Ammon's horn (tissue), 1 donor: ENCODE measurements around the gene ARMH3.

Source experiments
- DNase-seq: peaks from one replicate; pipeline ENCODE4 v3.0.0-alpha.2; 2016; ENCODE audit warnings: low spot score

Gene ARMH3

DNA sequence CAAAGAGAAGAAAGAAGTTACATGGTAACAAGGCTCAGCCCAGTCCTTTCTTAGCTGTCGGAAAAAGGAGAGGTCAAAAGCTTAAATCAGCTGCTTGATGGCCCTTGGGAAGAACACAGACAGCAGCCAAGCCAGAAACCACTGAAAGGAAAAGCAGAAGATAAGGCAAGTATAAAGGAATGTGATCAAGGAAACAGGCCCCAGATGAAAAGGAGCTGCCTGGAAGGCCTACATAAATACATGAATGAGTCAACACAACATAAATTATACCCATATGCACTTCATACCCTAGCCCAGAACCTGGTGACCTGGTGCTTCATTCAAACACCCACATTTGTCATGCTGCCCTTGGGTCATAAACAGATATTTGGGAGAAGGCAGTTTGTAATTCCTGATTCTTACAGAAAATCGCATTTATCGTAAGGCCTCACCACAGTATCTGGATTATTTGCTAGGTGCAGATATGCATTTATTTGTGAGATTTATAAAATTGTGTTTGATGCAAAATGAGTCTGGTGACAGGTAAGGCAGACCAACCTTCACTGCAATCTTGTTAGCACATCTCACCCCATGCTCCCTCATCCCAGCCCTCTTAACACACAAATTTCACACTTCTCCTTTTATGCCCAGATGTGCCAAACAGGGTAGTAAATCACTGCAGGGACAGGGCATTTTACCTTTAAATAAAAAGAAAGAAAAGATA lies 117.5 kb downstream of the ARMH3 start:
- no peak for DNase-seq

DNA sequence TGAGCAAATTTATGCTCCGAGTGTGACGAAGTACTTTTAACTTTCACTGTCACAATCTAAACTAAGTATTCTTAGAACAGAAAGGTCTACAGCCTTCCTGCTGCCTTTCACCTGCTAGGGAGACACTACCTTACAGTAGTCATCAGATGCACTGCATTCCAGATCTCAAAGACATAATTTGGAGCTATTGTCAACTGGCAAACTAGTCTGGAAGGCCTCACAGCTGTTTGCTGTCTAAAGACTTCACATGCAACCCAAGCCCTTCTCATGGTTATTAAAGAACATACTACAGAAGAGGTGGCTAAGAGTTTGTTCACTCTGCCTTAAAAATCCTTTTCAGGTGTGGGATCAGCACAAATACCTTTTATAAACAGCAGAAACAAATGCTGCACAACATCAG lies 120.5 kb downstream of the ARMH3 start:
- no peak for DNase-seq

DNA sequence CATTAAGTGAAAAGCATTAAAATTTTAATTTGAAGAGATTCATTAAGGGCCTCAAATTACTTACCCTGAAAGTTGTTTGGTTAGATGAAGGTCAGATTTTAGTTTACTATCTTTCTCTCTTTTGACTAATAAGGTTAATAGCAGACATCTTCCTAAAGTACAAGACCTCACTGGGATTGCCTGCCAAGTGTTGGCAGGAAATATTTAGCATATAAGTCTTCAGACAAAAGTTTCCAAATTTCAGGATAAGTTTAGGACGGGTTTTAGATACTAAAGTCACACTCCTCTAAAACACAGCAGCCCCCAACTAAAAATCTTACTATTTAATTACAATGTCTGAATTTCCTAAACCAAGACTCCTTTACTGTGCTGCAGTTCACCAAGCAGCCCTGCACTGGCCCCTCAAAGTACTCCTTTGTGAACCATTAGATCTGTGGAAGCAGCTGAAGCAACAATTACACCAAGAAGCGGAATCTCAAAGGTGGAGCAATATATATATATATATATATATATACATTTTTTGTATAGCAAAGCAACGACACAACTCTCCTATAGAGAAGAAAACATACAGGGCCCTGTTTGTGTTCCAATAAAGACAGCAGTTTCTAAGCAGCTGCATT lies 121.2 kb downstream of the ARMH3 start:
- no peak for DNase-seq

DNA sequence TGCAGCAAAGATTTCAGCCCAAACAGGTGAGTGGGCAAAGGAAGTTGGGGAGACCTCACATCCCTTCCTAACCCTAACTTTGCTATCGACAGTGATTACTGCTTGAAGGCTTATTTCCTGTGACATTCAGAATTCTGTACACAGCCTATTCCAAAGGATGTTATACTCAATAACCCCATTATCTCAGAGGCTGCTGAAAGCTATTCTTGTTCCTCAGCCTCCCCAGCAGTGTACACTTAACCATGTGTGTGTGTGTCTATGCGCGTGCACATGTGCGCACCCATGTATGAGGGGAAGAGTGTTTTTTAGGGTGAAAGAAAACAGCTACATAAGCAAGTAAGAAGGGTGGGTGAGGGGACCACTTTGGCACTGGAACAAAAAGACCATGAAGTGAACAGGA lies 122.0 kb downstream of the ARMH3 start:
- no peak for DNase-seq

DNA sequence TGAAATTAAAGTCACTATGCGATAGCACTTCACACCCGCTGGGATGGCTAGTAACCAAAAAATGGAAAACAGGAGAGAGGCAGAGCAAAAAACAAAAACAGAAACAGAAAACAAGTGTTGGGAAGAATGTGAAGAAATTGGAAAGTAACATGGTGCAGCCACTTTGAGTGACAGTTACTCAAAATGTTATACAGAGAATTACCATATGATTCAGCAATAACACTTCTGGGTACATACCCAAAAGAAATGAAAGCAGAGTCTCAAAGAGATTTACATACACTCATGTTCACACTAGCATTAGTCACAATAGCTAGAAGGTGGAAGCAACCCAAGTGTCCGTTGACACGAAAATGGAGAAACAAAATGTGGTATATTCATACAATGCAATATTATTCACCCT lies 123.8 kb downstream of the ARMH3 start:
- no peak for DNase-seq

DNA sequence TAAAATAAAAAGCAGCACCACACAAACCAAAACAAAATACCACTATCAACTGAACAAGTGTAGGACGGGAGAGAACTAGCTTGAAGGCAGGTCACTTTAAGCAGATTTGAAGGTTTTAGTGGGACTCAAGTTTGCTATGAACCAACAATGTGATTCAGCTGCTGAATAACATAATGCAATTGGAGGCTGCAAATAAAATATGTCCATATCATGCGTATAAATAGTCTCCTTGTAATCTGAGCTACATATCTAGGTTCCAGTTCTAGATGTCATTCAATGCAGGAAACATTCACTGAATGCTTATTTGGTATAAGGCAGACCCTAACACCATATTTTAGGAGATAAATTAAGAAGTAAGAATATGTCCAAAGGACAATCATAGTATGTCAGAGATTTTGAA lies 130.9 kb downstream of the ARMH3 start:
- DNase-seq: no peak

DNA sequence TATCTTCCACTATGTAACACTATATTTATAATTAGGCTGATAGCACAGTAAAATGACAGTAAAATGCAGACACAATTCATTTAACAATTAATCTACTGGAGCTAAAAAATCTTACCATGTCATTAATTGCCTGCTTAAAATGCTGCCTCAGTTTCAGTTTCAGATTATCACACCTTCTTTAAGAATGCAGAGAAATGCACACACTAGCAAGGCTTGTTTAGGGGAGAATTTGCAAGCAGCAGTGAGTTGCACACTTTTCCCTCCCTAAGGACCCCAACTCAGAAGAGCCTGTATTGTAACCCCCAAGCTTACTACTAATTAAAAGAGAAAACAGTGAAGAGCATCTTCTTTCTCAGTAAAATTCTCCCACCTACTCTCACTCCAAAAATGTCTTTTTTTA lies 132.7 kb downstream of the ARMH3 start:
- DNase-seq: no peak

DNA sequence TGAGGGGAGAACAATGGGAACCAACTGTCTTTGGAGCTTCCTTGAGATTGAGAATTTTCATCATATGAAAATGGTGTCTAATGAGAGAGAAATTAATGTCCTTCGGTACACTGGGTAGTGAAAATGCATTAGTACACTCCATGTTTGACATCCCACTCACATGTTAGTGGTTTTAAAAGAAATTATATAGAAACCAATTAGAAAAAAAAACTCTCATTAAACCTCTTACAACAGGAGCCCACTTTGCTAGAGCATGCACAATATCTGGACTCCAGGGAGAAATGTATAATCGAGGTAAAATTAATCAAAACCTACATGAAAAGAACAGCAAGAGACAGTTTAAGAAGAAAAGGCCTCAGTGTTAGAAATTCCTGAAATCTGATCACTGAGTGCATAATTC lies 133.1 kb downstream of the ARMH3 start:
- DNase-seq: no peak

DNA sequence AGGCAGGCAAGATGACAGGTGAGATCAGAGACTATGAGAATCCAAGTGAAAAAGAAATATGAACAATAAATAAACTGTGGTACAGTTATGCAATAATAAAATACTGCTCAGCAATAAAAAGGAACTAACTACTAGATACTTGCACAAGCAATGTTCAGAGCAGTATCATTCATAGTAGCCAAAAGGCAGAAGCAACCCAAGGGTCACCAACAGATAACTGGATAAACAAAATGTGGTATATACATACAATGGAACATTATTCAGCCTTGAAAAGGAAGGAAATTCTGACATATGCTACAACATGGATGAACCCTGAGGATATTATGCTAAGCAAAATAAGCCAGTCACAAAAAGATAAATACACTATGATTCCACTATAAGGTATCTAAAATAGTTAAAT lies 135.4 kb downstream of the ARMH3 start:
- no peak for DNase-seq

DNA sequence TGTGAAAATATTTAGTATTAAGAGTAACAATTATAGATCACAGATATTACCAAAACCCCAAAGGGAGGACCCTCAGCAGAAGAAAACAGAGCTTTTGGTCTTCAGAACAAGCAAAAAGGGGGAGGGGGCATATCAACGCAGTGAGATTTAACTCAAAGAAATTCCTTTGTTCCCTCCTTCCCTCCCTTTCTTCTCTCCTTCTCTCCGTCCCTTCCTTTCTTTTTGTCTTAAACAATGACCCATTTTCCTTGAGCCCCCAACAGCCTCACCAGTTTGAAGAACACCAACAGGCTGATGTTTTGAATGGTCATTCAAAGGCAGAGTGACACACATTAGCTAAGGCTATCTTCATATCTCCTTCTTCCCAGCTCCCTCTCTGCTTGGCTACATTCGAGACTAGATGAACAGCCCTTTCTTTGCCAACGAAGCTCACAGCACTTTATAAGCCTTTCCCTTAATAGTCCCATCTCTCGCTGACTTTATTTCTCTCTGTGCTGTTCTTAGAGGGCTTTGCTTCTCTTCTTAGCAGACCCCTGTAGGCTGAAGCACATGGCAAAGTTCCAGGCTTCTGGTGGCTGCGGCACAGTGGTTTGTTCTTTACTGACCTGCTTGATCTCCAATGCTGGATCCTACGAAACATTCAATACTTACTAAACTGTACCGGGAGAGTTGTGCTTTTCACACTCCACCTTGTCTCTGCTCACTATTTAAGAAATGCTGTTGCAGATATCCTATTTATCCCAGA lies 136.8 kb downstream of the ARMH3 start:
- DNase-seq: no peak

DNA sequence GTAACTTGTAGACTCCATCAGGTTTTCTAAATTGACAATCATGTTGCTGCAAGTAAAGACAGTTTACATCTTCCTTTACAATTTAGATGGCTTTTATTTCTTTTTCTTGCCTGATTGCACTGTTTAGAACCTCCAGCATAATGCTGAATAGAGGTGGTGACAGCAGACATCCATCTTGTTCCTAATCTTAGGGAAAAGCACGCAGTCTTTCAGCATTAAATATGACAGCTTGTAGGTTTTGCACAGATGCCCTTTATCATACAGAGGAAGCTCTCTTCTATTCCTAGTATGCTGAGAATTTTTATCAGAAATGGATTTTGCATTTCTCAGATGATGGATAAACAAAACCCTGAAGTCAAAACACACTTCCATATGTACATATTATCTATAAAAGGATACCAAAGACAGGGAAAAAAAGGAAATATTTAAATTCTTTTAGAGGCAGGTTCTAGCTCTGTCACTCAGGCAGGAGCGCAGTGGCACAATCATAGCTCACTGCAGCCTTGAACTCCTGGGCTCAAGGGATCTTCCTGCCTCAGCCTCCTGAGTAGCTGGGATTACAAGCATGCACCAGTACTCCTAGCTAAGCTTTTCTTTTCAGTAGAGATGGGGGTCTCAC lies 143.3 kb downstream of the ARMH3 start:
- DNase-seq: no peak

DNA sequence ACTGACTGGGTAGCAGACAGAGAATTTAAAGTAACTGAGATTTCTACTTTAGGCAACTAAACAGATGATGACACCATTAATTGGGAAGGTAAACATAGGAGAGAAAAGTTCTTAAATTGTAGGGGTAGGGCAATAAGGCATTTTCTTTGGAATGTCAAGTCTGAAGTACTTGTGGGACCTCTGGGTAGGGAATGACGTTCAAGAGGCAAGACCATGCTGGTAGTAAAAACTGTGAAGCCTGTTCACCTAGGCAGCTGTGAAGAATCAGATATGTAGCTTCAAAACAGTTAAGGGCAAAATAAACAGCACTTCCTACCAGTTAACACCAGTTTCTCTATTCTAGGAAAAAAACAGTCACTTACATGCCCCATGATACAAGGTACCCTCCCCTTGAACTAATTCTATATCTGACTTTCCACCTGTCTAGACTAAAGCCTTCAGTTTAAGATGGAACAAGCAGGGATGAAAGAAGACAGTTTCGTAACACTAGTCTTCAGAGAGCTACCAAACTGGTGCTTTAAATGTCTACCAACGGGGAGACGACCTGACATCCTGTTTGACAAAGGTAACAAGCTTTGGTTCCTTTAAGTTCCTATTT lies 149.3 kb downstream of the ARMH3 start:
- no peak for DNase-seq

DNA sequence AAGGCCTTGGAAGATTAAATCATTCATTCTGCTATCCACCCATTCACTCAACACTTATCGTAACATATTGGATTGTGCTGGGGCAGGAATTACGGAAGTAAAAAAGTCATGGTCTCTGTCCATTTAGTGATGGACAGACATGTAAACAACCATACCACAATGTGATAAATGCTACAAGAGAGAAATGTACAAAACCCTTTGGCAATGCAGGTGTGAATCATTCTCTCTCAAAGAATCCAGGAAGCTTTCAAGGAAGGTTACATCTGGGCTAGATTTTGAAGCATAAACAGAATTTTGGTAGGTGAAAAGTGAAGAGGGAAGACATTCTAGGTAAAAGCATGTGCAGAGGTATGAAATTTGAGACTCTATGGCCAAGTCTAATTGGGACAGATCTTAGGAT lies 150.7 kb downstream of the ARMH3 start:
- DNase-seq: no peak

DNA sequence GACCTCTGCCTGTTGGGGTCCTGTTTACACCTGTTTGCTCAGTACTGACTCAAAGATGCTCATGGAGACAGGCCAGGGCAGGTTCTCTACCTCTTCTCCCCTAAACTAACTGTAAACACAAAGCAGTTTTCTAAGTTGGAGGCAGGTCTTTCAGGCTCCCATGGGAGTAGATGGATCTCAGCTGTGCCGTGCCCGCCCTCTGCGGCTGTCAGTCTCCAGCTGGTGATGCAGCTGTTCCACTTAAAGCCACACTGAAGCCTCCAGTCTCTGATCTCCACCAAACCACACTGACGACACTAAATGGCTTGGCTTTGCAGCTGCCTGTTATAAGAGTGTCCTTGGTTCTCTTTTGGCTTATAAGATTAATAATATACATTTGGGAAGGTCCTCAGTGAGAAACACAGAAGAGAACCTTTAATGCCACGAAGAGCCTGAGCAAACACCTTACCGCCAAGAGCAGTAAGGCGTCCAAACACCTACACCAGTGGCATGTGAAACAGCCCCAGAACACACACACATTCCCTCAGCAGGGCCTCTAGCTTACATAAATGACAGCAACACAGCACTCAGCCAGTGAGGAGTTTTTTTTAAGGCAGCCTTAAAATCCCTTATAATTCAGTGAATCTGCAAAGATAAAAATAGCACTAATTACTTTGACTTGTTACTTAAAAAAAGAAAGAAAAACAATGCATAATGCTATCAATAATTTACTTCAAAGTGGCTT lies 152.0 kb downstream of the ARMH3 start:
- DNase-seq: peak; percentile 65

DNA sequence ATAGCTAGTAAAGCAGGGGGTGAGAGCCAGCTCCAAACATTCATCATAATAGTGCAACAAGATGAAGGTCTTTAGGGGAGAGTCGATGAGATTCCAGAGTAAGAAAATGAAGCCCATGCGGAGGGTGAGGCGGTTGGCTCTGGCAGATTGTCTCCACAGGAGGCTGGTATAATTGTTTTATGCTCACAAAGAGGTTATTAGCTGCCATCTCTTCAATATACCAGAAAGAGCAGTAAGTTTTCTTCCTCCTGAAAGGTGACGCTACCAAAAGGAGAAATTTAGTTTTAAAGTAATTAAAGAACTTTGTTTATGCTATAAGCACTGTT lies 153.2 kb downstream of the ARMH3 start:
- no peak for DNase-seq

DNA sequence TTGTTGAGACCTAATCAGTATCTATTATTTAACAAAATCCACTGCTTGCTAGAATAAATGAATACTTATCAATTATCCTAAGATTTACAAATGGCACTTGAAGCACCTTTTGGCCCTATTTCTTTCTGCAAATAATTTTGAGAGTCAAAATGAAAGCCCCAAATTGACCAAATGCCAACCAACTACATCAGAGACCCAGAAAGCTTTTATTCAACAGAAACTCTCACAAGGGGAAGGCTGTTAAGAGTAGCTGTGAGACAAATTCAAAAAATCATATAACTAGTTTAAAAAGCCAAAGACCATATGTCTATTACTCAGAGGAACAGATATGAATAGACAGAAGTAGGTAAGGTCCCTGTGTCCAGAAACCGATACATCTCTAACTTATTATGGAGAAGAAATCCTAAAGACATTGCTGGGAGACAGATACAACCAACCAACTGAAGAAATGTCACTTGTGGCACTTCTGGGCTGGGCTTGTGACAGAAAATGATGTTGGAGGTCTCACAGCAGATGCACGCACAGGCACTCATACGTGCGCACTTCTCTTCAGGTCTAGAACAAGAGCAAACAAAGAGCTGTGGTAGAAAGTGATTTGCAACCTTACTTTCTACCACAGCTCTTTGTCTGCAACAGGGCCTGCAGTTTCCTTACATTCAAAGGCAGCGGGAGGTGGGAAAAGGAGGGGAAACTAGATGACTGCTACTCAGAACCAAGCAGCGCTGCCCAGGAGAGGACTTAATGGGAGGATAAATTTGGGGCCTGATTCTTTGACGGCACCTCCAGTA lies 153.7 kb downstream of the ARMH3 start:
- no peak for DNase-seq

DNA sequence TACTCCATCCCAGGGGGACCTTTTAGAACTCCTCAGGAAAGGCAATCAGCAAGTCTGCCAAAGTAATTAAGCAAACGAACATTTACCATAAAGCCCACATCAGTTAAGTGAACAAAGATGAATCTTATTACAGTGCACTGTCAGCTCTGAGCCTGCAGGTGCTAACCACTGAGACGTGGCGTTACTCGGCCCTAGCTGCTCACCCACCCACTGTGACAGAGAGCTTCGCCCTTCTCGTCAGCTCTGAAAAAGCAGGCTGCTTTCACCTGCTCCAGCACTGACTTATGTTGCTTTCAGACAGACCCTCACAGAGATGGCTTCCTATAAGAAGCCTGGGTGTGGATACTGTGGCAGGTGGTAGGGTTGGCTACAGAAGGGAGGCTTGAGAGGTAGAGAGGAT lies 154.6 kb downstream of the ARMH3 start:
- DNase-seq: no peak

DNA sequence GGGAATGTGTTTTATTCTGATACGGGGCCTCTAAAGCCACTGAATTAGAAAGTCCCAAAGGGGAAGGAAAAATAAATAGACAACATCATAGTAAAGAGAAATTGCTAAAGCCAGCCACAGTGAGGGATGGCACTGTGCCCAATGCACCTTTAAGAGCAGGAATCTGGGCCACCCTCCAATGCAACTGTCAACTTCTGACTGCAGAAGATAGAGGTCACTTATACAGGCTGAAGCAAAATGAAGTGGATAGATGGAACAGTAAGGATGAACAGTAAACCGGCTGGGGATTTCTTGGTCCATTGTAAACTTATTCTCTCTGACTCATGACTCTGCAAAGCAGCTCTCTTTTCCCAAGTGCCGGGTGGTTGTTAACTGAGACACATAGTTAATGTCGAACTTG lies 158.3 kb downstream of the ARMH3 start:
- no peak for DNase-seq

DNA sequence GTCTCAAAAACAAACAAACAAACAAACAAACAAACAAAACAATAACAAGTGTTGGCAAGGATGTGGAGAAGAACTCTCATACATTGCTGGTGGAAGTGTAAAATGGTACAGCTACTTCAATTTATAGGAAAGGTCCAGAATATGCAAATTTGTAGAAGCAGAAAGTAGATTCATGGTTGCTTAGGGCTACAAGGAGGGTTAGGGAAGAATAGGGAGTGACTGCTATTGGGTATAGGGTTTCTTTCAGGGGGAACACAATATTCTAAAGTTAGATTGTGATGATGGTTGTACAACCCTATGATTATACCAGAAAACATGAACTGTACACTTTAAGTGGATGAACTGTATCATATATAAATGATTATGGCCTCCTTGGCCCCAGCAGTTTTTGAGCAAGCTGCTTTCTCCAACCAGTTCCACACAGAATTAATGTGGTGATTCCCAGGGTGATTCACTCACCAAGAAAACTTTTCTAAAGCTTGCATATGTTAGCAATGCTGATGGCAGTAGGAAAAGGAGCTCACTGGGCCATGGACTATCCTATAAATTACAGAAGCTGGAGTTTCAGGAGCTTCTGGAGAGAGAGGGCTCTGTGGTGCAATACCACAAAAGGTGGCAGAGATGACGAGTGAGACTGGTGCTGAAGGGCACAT lies 159.6 kb downstream of the ARMH3 start:
- no peak for DNase-seq

DNA sequence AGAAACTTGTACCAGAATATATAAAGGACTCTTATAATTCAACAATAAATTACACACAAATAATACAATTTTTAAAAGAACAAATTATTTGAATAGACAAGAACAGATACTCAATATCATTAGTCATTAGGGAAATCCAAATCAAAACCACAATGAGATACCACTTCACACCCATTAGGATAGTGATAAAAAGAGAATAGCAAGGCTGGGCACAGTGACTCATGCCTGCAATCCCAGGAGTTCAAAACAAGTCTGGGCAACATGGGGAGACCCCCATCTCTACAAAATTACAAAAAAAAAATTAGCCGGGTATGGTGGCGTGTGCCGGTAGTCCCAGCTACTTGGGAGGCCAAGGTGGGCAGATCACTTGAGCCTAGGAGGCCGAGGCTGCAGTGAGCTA lies 160.2 kb downstream of the ARMH3 start:
- no peak for DNase-seq

DNA sequence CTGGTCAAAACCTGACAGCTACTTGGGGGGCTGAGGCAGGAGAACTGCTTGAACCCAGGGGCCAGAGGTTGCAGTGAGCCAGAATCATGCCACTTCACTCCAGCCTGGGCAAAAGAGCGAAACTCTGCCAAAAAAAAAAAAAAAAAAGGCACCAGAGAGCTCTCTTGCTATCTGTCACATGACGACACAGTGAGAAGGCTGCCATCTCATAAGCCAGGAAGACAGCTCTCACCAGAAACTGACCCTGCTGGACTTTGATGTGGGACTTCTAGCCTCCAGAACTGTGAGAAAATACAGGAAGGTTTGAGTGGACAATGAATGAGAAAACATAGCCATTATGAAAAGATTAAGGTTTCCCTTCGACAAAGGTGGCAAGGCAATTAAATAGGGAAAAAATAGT lies 161.2 kb downstream of the ARMH3 start:
- DNase-seq: no peak
